SU-DHL-6 (cell line): ENCODE data around the gene PXYLP1.

Source experiments
- H2AFZ ChIP-seq: fragments of 200-600 bp; sonication (generic); 2 replicates; pipeline ENCODE4 v1.6.1; 2014; ENCODE audit warnings: low read depth, mild to moderate bottlenecking, moderate library complexity, mixed read lengths, antibody characterized with exemption, low read length; ENCODE audit not compliant: severe bottlenecking
- H3F3A ChIP-seq: fragments of 200-600 bp; shearing (Covaris generic); 2 replicates; pipeline ENCODE4 v1.6.0; 2016; ENCODE audit warnings: antibody characterized with exemption, mild to moderate bottlenecking; ENCODE audit not compliant: insufficient read depth
- H3K27ac ChIP-seq: fragments of 200-600 bp; sonication (generic); 2 replicates; pipeline ENCODE4 v1.5.1; 2016; ENCODE audit warnings: low read depth, mild to moderate bottlenecking, low read length, moderate library complexity, mixed read lengths
- H3K27me3 ChIP-seq: fragments of 200-600 bp; sonication (generic), shearing (Covaris generic); 2 replicates; pipeline ENCODE4 v1.6.0; 2014; ENCODE audit warnings: mild to moderate bottlenecking, low read length
- H3K36me3 ChIP-seq: fragments of 200-600 bp; sonication (generic); 2 replicates; pipeline ENCODE4 v1.6.1; 2014; ENCODE audit warnings: mild to moderate bottlenecking, low read length, mixed read lengths
- H3K4me2 ChIP-seq: fragments of 300-600, 200-600 bp; shearing (Covaris generic), sonication (generic); 2 replicates; pipeline ENCODE4 v1.6.0; 2014; ENCODE audit warnings: low read length, low read depth, mild to moderate bottlenecking; ENCODE audit not compliant: poor library complexity, severe bottlenecking
- H3K4me3 ChIP-seq: fragments of 200-600 bp; sonication (generic); 2 replicates; pipeline ENCODE4 v1.5.1; 2014; ENCODE audit warnings: antibody characterized with exemption, low read length, mild to moderate bottlenecking, mixed read lengths; ENCODE audit not compliant: insufficient read depth, poor library complexity, severe bottlenecking
- H3K79me2 ChIP-seq: fragments of 200-600 bp; sonication (generic); 2 replicates; pipeline ENCODE4 v1.6.1; 2014; ENCODE audit warnings: mild to moderate bottlenecking, low read length, moderate library complexity; ENCODE audit not compliant: insufficient read depth
- H3K9ac ChIP-seq: fragments of 200-600 bp; sonication (generic); 2 replicates; pipeline ENCODE4 v1.7.0; 2014; ENCODE audit warnings: mild to moderate bottlenecking, low read length
- H3K9me2 ChIP-seq: fragments of 200-600 bp; sonication (generic); replicated peaks from 2 replicates; pipeline ENCODE4 v1.6.1; 2014; ENCODE audit warnings: low read length; ENCODE audit not compliant: insufficient read depth
- H3K9me3 ChIP-seq: fragments of 200-600 bp; sonication (generic); 2 replicates; pipeline ENCODE4 v1.6.1; 2014; ENCODE audit warnings: low read length, mixed read lengths; ENCODE audit not compliant: insufficient read depth
- H4K20me1 ChIP-seq: fragments of 200-600 bp; sonication (generic); 2 replicates; pipeline ENCODE4 v1.6.1; 2014; ENCODE audit warnings: low read depth, mild to moderate bottlenecking, antibody characterized with exemption, low read length, moderate library complexity, mixed read lengths
- EZH2phosphoT487 ChIP-seq: fragments of 200-600 bp; sonication (generic), shearing (Covaris generic); conservative IDR thresholded peaks from 2 replicates; pipeline ENCODE4 v1.6.1; 2018; ENCODE audit warnings: mild to moderate bottlenecking, antibody characterized with exemption, low read length, moderate library complexity, mixed read lengths
- TF ChIP-seq, protein P1 (sequence below): fragments of 200-600 bp; sonication (generic); IDR thresholded peaks from one replicate; pipeline ENCODE4 v1.5.1; 2017; ENCODE audit warnings: antibody characterized with exemption, mild to moderate bottlenecking, low read length, moderate library complexity; ENCODE audit not compliant: insufficient read depth, poor library complexity, severe bottlenecking

The PXYLP1 gene

DNA sequence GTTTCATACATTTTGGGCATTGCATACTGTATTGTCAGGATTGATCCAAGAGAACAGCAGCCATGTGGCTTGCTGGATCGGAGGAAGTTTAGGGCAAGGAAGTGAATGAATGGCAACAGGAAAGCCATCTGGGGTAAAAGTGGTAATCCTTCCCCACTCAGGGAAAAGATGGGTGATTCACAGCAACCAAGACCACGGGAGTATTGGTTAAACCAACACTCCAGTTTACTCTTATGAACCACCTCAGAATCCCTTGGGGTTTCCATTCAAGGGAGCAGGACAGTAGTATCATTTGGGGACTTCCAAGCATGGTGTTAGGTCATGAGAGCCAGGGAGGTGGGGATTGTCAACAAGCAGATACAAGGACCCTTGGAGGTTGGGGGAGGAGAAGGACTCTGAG lies 111.5 kb downstream of the PXYLP1 start:
- H3K36me3 ChIP-seq: no peaks in the 10 kb centered on the region
- H4K20me1 ChIP-seq: no peaks in the 10 kb centered on the region
- H3K27me3 ChIP-seq: no peaks in the 10 kb centered on the region
- TF ChIP-seq, protein P1, sequence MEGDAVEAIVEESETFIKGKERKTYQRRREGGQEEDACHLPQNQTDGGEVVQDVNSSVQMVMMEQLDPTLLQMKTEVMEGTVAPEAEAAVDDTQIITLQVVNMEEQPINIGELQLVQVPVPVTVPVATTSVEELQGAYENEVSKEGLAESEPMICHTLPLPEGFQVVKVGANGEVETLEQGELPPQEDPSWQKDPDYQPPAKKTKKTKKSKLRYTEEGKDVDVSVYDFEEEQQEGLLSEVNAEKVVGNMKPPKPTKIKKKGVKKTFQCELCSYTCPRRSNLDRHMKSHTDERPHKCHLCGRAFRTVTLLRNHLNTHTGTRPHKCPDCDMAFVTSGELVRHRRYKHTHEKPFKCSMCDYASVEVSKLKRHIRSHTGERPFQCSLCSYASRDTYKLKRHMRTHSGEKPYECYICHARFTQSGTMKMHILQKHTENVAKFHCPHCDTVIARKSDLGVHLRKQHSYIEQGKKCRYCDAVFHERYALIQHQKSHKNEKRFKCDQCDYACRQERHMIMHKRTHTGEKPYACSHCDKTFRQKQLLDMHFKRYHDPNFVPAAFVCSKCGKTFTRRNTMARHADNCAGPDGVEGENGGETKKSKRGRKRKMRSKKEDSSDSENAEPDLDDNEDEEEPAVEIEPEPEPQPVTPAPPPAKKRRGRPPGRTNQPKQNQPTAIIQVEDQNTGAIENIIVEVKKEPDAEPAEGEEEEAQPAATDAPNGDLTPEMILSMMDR: no peak
- TF ChIP-seq EZH2phosphoT487: no peak
- H3K4me2 ChIP-seq: no peak overlapping the region
- no peak overlapping the region for H3K27ac ChIP-seq
- H3K4me3 ChIP-seq: no peak overlapping the region
- no peaks in the 10 kb centered on the region for H3K9me2 ChIP-seq
- H3F3A ChIP-seq: no peaks in the 10 kb centered on the region
- H2AFZ ChIP-seq: no peak overlapping the region
- no peaks in the 10 kb centered on the region for H3K79me2 ChIP-seq
- no peaks in the 10 kb centered on the region for H3K9me3 ChIP-seq
- H3K9ac ChIP-seq: no peak overlapping the region

DNA sequence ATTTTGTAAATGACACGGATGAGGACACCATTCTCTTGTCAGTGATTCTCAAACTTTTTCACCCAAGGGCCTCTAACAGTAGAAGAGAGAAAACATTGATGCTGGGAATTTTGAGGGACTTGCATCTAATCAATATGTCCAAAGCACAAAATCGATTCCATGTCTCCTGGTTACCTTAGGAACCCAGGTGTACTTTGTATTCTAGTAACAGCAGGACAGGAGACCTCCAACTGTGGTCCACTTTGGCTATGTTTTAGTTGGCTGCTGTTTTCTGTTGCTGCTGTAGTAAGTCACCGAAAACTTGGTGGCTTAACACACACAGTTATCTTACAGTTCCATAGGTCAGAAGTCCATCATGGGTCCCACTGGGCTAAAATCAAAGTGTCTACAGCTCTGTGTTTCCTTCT lies 112.2 kb downstream of the PXYLP1 start:
- no peaks in the 10 kb centered on the region for H4K20me1 ChIP-seq
- no peaks in the 10 kb centered on the region for H3F3A ChIP-seq
- no peak overlapping the region for H3K9ac ChIP-seq
- H3K9me2 ChIP-seq: no peaks in the 10 kb centered on the region
- H3K79me2 ChIP-seq: no peaks in the 10 kb centered on the region
- TF ChIP-seq, protein P1: no peak
- TF ChIP-seq EZH2phosphoT487: no peak
- H3K9me3 ChIP-seq: no peaks in the 10 kb centered on the region
- no peak overlapping the region for H3K4me2 ChIP-seq
- no peak overlapping the region for H3K27ac ChIP-seq
- no peaks in the 10 kb centered on the region for H3K27me3 ChIP-seq
- no peak overlapping the region for H3K4me3 ChIP-seq
- H2AFZ ChIP-seq: no peak overlapping the region
- H3K36me3 ChIP-seq: no peaks in the 10 kb centered on the region
